ENCODE results near the gene PCDHGA7. TPM values are rescaled to one million over a fixed set of nuclear protein-coding genes. Genes with fewer than 3 reads are reported as not detected.
A peak's percentile ranks its signal among the peaks of the same experiment; 100 is the strongest.

The PCDHGA7 gene
- total RNA-seq, 2 experiments from 2014 or later: not detected

DNA sequence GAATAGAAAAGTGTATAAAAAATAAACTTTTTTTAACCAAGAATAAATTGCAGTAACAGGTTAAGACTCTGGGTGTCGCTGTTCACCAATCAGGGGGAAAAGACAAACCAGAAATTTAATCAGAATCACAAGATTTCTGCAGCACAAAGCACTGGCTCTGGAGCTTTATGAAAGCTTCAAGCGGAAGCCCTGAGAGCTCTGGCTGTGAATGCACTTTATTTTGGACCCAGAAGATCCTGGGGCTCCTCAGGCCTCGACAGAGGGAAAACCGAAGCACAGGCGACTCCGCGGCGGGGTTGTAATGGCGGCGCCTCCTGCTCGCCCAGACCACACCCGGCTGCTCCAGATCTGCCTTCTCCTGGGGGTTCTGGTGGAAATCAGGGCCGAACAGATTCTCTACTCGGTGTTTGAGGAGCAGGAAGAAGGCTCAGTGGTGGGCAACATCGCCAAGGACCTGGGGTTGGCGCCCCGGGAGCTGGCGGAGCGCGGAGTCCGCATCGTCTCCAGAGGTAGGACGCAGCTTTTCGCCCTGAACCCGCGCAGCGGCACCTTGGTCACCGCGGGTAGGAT lies 27.6 kb upstream of the PCDHGA7 start, which contains the start of gene PCDHGA4:
PCDHGA4 (plus strand) TSS at position 122 of the 570 bp plus-strand sequence; CDS start at position 209, 87 bp downstream.
- Mint-ChIP-seq H3K4me1 (ENCODE audit: low read depth) (no peaks in the 10 kb centered on the region), H3K27ac (no peak within 1 kb of the TSS), H3K4me3 (peak within 1 kb of the TSS; percentile 38), H3K36me3 (ENCODE audit: low read depth) (peaks cover 18% of the 10 kb centered on the region), H3K9me3 (peaks cover 20% of the 10 kb centered on the region), H3K27me3 (ENCODE audit: low read depth) (peaks cover 66% of the 10 kb centered on the region)
- CTCF ChIA-PET: interaction anchor here (0.6 to 1.7 kb wide), 6 partner anchors 9 to 575 kb away, joined by 3 to 4 read pairs (median 3); partner anchors contain the start of gene PCDHGA5
- DNase-seq: no peak
- intact Hi-C loops (cut with micrococcal nuclease): no loop called here

DNA sequence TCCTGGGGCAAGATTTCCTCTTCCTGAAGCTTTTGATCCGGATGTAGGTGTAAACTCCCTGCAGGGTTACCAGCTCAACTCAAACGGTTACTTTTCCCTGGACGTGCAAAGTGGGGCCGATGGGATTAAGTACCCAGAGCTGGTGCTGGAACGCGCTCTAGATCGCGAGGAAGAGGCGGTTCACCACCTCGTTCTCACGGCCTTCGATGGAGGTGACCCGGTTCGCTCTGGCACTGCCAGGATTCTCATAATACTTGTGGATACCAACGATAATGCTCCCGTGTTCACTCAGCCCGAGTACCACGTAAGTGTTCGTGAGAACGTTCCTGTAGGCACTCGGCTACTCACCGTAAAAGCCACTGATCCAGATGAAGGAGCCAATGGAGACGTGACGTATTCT lies 26.9 kb upstream of the PCDHGA7 start:
- Mint-ChIP-seq H3K27ac (no peak overlapping the region), H3K4me1 (ENCODE audit: low read depth) (no peaks in the 10 kb centered on the region), H3K9me3 (peaks cover 22% of the 10 kb centered on the region), H3K4me3 (no peak overlapping the region), H3K36me3 (ENCODE audit: low read depth) (peaks cover 22% of the 10 kb centered on the region), H3K27me3 (ENCODE audit: low read depth) (peaks cover 66% of the 10 kb centered on the region)
- intact Hi-C loops (cut with micrococcal nuclease): no loop called here
- no peak for DNase-seq
- CTCF ChIA-PET: interaction anchor here (0.9 to 1.7 kb wide), 6 partner anchors 9 to 202 kb away, joined by 3 to 4 read pairs (median 3); partner anchors contain the start of genes PCDHGA5 and PCDHGB3

DNA sequence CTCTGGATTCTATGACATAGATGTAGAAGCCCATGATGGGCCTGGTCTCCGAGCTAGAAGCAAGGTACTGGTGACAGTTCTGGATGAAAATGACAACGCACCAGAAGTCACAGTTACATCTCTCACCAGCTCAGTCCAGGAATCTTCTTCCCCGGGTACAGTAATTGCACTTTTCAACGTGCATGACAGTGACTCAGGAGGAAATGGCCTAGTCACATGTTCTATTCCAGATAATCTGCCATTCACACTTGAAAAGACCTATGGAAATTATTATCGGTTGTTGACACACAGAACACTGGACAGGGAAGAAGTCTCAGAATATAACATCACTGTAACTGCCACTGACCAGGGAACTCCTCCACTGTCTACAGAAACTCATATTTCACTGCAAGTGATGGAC lies 26.4 kb upstream of the PCDHGA7 start:
- Mint-ChIP-seq H3K4me1 (ENCODE audit: low read depth) (no peaks in the 10 kb centered on the region), H3K9me3 (peaks cover 23% of the 10 kb centered on the region), H3K4me3 (no peak overlapping the region), H3K36me3 (ENCODE audit: low read depth) (peaks cover 27% of the 10 kb centered on the region), H3K27me3 (ENCODE audit: low read depth) (peaks cover 66% of the 10 kb centered on the region), H3K27ac (no peak overlapping the region)
- intact Hi-C loops (cut with micrococcal nuclease): no loop called here
- CTCF ChIA-PET: interaction anchor here (0.6 to 1.7 kb wide), 5 partner anchors 8 to 202 kb away, joined by 3 to 4 read pairs (median 4); partner anchors contain the start of genes PCDHGA5 and PCDHGB3
- no peak for DNase-seq

DNA sequence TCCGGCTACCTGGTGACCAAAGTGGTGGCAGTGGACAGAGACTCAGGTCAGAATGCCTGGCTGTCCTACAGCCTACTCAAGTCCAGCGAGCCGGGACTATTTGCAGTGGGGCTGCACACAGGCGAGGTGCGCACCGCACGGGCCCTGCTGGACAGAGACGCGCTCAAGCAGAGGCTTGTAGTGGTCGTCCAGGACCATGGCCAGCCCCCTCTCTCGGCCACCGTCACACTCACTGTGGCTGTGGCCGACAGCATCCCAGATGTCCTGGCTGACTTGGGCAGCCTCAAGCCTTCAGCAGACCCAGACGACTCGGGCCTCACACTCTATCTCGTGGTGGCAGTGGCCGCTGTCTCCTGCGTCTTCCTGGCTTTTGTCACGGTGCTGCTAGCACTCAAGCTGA lies 25.6 kb upstream of the PCDHGA7 start:
- peaks cover 28% of the 10 kb centered on the region for H3K36me3 Mint-ChIP-seq (ENCODE audit: low read depth)
- no peak overlapping the region for H3K4me3 Mint-ChIP-seq
- no peak overlapping the region for H3K27ac Mint-ChIP-seq
- H3K9me3 Mint-ChIP-seq: peaks cover 27% of the 10 kb centered on the region
- intact Hi-C loops (cut with micrococcal nuclease): no loop called here
- H3K4me1 Mint-ChIP-seq (ENCODE audit: low read depth): no peaks in the 10 kb centered on the region
- H3K27me3 Mint-ChIP-seq (ENCODE audit: low read depth): peaks cover 68% of the 10 kb centered on the region
- no peak for DNase-seq
- CTCF ChIA-PET: no interaction called here

DNA sequence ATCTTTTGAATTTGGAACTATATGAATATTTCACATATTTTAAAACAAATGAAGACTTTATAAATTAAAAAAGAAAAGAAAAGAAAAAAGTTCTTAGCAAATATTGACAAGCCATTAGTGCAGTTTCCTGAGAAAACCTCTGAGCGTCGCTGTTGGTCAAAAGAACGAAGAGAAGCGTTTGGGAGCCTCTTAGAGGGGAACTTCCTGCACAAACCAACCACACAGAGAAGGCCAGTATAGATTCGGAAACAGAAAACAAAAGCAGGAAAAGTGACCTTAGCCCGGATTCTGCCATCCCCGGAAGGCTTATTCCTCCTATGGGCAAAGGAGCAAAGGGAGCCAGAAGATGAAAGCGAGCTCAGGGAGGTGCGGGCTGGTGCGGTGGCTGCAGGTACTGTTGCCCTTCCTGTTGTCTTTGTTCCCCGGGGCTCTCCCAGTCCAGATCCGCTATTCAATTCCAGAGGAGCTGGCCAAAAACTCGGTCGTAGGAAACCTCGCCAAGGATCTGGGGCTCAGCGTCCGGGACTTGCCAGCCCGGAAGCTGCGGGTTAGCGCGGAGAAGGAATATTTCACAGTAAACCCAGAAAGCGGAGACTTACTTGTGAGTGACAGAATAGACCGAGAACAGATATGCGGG lies 22.6 kb upstream of the PCDHGA7 start, which contains the start of gene PCDHGB2:
PCDHGB2 (plus strand) TSS at position 205 of the 637 bp plus-strand sequence; CDS start at position 347, 142 bp downstream.
- DNase-seq: peak; percentile 19
- Mint-ChIP-seq H3K27ac (no peak within 1 kb of the TSS), H3K4me1 (ENCODE audit: low read depth) (no peaks in the 10 kb centered on the region), H3K4me3 (peak within 1 kb of the TSS; percentile 56), H3K36me3 (ENCODE audit: low read depth) (peaks cover 30% of the 10 kb centered on the region), H3K9me3 (peaks cover 25% of the 10 kb centered on the region), H3K27me3 (ENCODE audit: low read depth) (peaks cover 82% of the 10 kb centered on the region)
- CTCF ChIA-PET: no interaction called here
- intact Hi-C loops (cut with micrococcal nuclease): no loop called here

DNA sequence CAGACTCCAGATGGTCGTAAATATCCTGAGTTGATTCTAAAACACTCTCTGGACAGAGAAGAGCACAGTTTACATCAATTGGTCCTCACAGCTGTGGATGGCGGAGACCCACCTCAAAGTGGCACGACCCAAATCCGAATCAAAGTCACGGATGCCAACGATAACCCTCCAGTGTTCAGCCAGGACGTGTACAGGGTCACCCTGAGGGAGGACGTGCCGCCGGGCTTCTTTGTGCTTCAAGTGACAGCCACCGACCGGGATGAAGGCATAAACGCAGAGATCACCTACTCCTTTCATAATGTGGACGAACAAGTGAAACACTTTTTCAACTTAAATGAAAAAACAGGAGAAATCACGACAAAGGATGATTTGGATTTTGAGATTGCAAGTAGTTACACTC lies 21.9 kb upstream of the PCDHGA7 start:
- Mint-ChIP-seq H3K36me3 (ENCODE audit: low read depth) (peaks cover 31% of the 10 kb centered on the region), H3K4me1 (ENCODE audit: low read depth) (no peaks in the 10 kb centered on the region), H3K27me3 (ENCODE audit: low read depth) (peaks cover 83% of the 10 kb centered on the region), H3K4me3 (no peak overlapping the region), H3K9me3 (peaks cover 31% of the 10 kb centered on the region), H3K27ac (no peak overlapping the region)
- CTCF ChIA-PET: no interaction called here
- intact Hi-C loops (cut with micrococcal nuclease): no loop called here
- DNase-seq: no peak

DNA sequence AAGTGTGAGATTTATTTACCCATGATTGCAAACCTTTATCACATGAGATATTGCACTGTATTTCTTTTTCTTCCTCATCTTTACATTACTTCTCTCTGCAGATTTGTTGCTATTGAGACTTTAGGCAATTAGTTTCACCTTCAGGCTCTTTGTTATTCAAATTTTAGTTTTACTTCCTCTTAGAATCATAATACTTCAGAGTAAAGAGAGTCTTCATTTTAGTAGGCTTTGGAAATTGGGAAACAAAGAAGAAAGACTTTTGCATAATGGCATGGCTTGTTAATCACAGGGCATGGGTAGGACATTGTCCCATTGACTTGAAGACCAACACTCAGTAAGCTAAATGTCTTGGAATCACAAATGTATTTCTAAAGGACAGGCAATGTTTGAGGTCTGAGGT lies 19.8 kb upstream of the PCDHGA7 start:
- CTCF ChIA-PET: no interaction called here
- intact Hi-C loops (cut with micrococcal nuclease): no loop called here
- peaks cover 77% of the 10 kb centered on the region for H3K27me3 Mint-ChIP-seq (ENCODE audit: low read depth)
- no peak overlapping the region for H3K27ac Mint-ChIP-seq
- peaks cover 30% of the 10 kb centered on the region for H3K9me3 Mint-ChIP-seq
- no peaks in the 10 kb centered on the region for H3K4me1 Mint-ChIP-seq (ENCODE audit: low read depth)
- no peak for DNase-seq
- H3K36me3 Mint-ChIP-seq (ENCODE audit: low read depth): peaks cover 28% of the 10 kb centered on the region
- no peak overlapping the region for H3K4me3 Mint-ChIP-seq

DNA sequence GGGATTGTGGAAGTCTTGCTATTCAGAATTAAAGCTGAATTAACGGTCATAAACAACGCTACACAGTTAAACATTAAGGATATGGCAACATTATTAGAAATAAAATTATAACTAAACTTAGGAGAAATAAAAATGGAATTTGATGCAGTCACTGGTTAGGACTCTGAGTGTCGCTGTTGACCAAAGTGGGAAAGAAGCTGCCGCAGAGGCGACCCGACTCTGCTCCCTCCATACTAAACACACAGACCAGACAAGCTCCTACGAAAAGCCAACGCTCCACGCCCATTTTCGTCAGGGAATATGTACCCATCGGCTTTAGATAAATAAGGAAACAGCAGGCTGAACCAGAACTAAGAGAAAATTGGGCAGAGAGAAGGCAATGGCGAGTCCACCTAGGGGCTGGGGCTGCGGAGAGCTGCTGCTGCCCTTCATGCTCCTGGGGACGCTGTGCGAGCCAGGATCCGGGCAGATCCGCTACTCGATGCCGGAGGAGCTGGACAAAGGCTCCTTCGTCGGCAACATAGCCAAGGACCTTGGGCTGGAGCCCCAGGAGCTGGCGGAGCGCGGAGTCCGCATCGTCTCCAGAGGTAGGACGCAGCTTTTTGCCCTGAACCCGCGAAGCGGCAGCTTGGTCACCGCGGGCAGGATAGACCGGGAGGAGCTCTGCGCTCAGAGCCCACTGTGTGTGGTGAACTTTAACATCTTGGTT lies 18.4 kb upstream of the PCDHGA7 start, which contains the start of gene PCDHGA5:
PCDHGA5 (plus strand) TSS at position 211 of the 709 bp plus-strand sequence; CDS start at position 380, 169 bp downstream.
- Mint-ChIP-seq H3K4me3 (no peak within 1 kb of the TSS), H3K4me1 (ENCODE audit: low read depth) (no peaks in the 10 kb centered on the region), H3K9me3 (peaks cover 30% of the 10 kb centered on the region), H3K27me3 (ENCODE audit: low read depth) (peaks cover 76% of the 10 kb centered on the region), H3K36me3 (ENCODE audit: low read depth) (peaks cover 24% of the 10 kb centered on the region), H3K27ac (no peak within 1 kb of the TSS)
- CTCF ChIA-PET: interaction anchor here (1.0 to 1.9 kb wide), 8 partner anchors 9 to 149 kb away, joined by 3 to 6 read pairs (median 4); partner anchors contain the start of genes PCDHGA10, PCDHGA11, PCDHGA4 and PCDHGA6
- no peak for DNase-seq
- intact Hi-C loops (cut with micrococcal nuclease): no loop called here

DNA sequence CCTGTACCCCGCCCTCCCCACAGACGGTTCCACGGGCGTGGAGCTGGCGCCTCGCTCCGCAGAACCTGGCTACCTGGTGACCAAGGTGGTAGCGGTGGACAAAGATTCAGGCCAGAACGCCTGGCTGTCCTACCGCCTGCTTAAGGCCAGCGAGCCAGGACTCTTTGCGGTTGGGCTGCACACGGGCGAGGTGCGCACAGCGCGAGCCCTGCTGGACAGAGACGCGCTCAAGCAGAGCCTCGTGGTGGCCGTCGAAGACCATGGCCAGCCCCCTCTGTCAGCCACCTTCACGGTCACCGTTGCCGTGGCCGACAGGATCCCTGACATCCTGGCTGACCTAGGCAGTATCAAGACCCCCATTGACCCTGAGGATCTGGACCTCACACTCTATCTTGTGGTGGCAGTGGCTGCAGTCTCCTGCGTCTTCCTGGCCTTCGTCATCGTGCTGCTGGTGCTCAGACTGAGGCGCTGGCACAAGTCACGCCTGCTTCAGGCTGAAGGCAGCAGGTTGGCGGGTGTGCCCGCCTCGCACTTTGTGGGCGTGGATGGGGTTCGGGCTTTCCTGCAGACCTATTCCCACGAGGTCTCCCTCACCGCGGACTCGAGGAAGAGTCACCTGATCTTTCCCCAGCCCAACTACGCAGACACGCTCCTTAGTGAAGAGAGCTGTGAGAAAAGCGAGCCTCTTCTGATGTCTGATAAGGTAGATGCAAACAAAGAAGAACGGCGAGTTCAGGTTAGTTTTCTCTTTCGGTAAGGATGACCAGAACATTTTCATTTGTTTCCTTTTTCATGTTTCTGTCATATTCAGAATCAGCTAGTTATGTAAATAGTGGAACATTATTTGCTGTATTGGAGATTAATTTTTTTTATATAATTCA lies 16.3 kb upstream of the PCDHGA7 start:
- peaks cover 23% of the 10 kb centered on the region for H3K9me3 Mint-ChIP-seq
- no peak for DNase-seq
- H3K36me3 Mint-ChIP-seq (ENCODE audit: low read depth): peaks cover 11% of the 10 kb centered on the region
- H3K27ac Mint-ChIP-seq: no peak overlapping the region
- peaks cover 4% of the 10 kb centered on the region for H3K4me1 Mint-ChIP-seq (ENCODE audit: low read depth)
- H3K27me3 Mint-ChIP-seq (ENCODE audit: low read depth): peaks cover 72% of the 10 kb centered on the region
- H3K4me3 Mint-ChIP-seq: no peak overlapping the region
- CTCF ChIA-PET: no interaction called here
- intact Hi-C loops (cut with micrococcal nuclease): no loop called here

DNA sequence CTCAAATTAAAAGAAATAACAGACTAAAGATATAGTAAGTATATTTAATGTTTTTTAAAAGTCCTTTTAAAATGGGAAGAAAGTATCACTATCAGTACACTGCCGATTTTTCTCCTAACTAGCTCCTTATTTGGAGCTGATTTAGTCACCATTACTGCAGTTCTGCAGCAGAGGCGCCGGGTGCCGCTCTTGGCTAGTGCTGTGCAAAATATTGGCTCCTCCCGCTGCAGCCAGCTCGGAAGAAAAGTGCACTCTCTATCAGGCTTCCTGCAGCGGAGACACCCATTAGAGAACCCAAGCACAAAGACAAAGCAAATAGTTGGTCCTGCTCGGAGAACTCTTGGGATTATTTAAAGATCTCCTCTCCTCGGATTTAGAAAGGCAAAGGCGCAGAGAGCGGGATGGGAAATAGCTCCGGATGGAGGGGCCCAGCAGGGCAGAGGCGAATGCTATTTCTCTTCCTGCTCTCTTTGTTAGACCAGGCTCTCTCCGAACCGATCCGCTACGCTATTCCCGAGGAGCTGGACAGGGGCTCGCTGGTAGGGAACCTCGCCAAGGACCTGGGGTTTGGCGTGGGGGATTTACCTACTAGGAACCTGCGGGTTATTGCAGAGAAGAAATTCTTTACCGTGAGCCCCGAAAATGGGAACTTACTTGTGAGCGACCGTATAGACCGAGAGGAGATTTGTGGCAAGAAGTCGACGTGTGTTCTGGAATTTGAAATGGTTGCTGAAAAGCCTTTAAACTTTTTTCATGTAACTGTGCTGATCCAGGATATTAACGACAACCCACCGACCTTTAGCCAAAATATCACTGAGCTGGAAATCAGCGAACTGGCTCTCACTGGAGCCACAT lies 12.3 kb upstream of the PCDHGA7 start, which contains the start of gene PCDHGB3:
PCDHGB3 (plus strand) TSS at position 249 of the 855 bp plus-strand sequence; CDS start at position 402, 153 bp downstream.
- Mint-ChIP-seq H3K27ac (no peak within 1 kb of the TSS), H3K9me3 (peaks cover 25% of the 10 kb centered on the region), H3K4me3 (peak within 1 kb of the TSS; percentile 69), H3K4me1 (ENCODE audit: low read depth) (peaks cover 4% of the 10 kb centered on the region), H3K36me3 (ENCODE audit: low read depth) (peaks cover 7% of the 10 kb centered on the region), H3K27me3 (ENCODE audit: low read depth) (peaks cover 68% of the 10 kb centered on the region)
- intact Hi-C loops (cut with micrococcal nuclease): loop anchor here (1.0 to 10.0 kb wide), 4 partner anchors 37 to 194 kb away; partner anchors contain the start of genes PCDHB13, PCDHGA11 and PCDHGB6
- peak; percentile 47 for DNase-seq
- CTCF ChIA-PET: interaction anchor here (0.6 to 2.0 kb wide), 21 partner anchors 11 to 196 kb away, joined by 3 to 8 read pairs (median 3); partner anchors contain the start of genes PCDHGA11, PCDHGA12, PCDHGA2 and PCDHGB1
